Stimulated activated memory B cell treated with anti-CD40 and anti-IgM and Interleukin-4, amounts not matched to agents 10 μg/mL and 1 μg/mL and 100 μg/mL, for 72 hours (primary cell): ENCODE data around the gene ETFBKMT.
A peak's percentile ranks its signal among the peaks of the same experiment; 100 is the strongest.

Source experiments
- ATAC-seq: fragments of 150-1000 bp; cut with Tn5 transposase; 2 replicates; pipeline ENCODE4 v1.10.0; 2021
- H3K27ac Mint-ChIP-seq: one replicate; pipeline ENCODE4 v1.8.0; 2022; ENCODE audit warnings: mild to moderate bottlenecking, mixed read lengths
- H3K27me3 Mint-ChIP-seq: one replicate; pipeline ENCODE4 v1.8.0; 2022; ENCODE audit warnings: mixed read lengths
- H3K36me3 Mint-ChIP-seq: one replicate; pipeline ENCODE4 v1.8.0; 2022; ENCODE audit warnings: mixed read lengths
- H3K4me1 Mint-ChIP-seq: one replicate; pipeline ENCODE4 v1.8.0; 2022; ENCODE audit warnings: mixed read lengths
- H3K4me3 Mint-ChIP-seq: one replicate; pipeline ENCODE4 v1.8.0; 2022; ENCODE audit warnings: mild to moderate bottlenecking, moderate library complexity, mixed read lengths
- H3K9me3 Mint-ChIP-seq: one replicate; pipeline ENCODE4 v1.8.0; 2022; ENCODE audit warnings: mixed read lengths

Gene ETFBKMT, protein sequence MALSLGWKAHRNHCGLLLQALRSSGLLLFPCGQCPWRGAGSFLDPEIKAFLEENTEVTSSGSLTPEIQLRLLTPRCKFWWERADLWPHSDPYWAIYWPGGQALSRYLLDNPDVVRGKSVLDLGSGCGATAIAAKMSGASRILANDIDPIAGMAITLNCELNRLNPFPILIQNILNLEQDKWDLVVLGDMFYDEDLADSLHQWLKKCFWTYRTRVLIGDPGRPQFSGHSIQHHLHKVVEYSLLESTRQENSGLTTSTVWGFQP

DNA sequence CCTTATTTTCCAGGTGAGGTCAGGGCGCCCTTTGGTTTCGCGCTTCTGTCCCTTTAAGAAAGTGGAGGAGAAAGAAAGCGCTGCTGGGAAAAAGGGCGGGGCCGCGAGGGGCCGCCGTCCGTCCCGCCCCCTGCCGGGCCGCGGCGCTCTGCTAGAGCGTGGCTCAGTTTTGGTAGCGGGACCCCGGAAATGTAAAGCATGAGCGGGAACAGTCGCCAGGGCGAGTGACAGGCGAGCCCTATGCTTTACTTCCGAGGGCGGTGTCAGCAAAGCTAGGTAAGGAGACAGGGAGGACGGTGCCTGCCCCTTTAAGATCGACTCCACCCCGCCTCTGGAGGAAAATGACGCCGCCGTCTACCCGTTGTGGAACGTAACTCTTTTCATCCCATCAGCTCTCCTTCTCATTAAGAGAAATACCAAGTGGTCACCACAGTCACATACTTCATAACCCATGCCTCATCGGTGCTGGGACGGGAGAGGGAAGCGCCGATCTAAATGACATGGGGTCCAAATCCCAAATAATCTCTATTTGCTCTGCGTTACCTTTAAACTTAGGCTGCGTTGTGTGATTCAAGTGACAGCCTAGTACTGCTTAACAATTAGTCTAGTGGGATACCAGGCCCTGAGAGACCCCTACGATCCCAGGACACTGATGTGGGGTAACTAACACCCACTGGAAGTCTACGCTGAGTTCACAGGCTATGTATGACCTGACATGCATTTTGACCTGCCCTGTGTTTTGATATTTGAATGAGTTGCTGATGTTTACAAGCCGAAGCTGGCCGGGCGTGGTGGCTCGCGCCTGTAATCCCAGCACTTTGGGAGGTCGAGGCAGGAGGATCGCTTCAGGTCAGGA, at the start of gene ETFBKMT:
ETFBKMT (plus strand) TSS at position 602 of the 856 bp plus-strand sequence. CDS start 2,266 bp downstream, outside the sequence.
- no peaks in the 10 kb centered on the region for H3K9me3 Mint-ChIP-seq
- peaks cover 4% of the 10 kb centered on the region for H3K36me3 Mint-ChIP-seq
- H3K27ac Mint-ChIP-seq: peak within 1 kb of the TSS; percentile 94
- peak within 1 kb of the TSS; percentile 98 for H3K4me3 Mint-ChIP-seq
- peak; percentile 100 for ATAC-seq
- H3K27me3 Mint-ChIP-seq: no peaks in the 10 kb centered on the region
- H3K4me1 Mint-ChIP-seq: peaks cover 20% of the 10 kb centered on the region

DNA sequence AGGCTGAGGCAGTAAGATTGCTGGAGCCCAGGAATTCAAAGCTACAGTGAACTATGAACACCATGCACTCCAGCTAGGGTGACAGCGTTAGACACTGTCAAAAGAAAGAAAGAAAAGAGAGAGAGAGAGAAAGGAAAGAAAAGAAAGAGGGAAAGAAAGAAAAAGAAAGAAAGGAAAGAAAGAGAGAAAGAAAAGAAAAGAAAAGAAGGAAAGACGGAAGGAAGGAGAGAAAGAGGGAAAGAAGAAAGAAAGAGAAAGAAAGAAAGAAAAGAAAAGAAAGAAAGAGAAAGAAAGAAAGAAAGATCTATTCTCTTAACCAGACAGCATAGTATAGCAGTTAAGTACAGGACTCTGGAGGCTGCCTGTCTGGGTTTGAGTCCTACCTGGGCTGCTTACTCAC, 46.7 kb upstream of the ETFBKMT start:
- peaks cover 5% of the 10 kb centered on the region for H3K36me3 Mint-ChIP-seq
- H3K4me3 Mint-ChIP-seq: no peak overlapping the region
- no peak for ATAC-seq
- H3K27me3 Mint-ChIP-seq: no peaks in the 10 kb centered on the region
- peak overlapping the region; percentile 36 for H3K27ac Mint-ChIP-seq
- peaks cover 7% of the 10 kb centered on the region for H3K9me3 Mint-ChIP-seq
- H3K4me1 Mint-ChIP-seq: no peaks in the 10 kb centered on the region

DNA sequence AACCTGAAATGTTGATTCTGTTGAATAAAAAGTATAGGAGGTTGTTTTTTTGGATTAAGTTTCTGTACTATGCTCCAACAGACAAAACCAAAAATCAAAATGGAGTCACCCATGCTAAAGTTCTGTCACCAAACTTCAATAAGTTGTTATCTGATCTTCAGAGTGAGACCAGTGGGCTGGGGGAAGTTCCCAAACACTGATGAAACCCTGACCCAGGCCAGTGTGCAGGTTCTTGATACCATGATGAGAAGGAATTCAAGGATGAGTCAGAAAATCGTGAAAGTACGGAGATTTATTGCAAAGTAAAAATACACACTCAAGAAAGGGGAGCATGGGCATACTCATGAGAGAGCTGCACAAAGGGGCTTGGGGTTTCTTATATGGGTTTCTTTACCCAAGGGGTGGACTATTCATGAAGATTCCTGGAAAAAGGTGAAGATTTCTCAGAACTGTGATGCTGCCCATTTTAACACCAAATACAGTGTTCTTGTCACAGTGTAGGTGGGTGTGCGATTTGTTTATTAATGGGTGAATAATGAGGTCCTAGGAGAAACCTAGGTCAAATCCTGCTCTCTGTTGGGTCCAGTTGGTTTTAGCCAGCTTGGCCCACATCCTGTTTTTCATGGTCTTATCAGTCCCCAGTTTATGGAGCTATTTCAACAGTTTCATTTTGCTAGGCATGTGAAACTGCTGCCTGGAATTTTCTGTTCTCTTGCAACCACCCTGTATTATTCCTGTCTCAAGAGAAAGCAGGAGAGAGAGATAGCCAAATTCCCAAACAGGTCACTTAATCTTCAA, 41.1 kb upstream of the ETFBKMT start:
- H3K27me3 Mint-ChIP-seq: no peaks in the 10 kb centered on the region
- H3K4me1 Mint-ChIP-seq: no peaks in the 10 kb centered on the region
- ATAC-seq: no peak
- H3K9me3 Mint-ChIP-seq: no peaks in the 10 kb centered on the region
- H3K27ac Mint-ChIP-seq: no peak overlapping the region
- no peak overlapping the region for H3K4me3 Mint-ChIP-seq
- H3K36me3 Mint-ChIP-seq: no peaks in the 10 kb centered on the region

DNA sequence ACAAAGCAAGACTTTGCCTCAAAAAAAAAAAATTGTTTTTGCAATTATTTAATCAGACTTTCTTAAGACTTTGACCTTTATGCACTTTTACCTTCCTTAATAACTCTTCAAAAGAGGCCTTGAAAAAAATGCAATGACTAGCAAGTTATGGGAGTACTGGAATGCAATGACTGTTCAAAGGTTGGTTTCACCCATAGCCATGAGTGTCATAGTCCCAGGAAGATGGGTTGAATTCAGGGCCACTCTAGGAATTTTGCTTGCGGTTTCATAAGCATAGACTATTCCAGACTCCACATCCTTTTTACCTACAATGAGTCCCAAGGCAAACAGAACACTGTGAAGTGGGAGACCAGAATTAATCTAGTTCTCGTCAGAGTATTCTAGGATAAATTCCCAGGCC, 39.2 kb upstream of the ETFBKMT start:
- Mint-ChIP-seq H3K4me1 (no peaks in the 10 kb centered on the region), H3K27ac (no peak overlapping the region), H3K36me3 (no peaks in the 10 kb centered on the region), H3K27me3 (no peaks in the 10 kb centered on the region), H3K4me3 (no peak overlapping the region), H3K9me3 (no peaks in the 10 kb centered on the region)
- no peak for ATAC-seq

DNA sequence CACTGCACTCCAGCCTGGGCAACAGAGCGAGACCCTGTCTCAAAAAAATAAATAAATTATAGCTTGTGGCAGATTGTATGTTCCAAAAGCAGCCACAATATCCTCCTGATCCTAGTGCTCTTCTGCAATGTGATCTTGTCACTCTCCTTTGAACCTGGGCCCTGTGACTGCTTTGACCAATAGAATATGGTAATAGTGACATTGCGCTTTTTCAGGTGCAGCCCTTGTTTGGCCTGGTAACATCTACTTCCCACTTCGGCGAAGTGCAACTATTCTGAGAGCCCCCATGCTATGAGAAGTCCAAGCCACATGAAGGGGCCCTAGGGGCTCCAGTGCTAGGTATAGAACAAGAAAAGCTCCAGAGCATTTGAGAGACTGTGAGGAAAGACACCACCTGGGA, 37.5 kb upstream of the ETFBKMT start:
- Mint-ChIP-seq H3K4me3 (no peak overlapping the region), H3K4me1 (no peaks in the 10 kb centered on the region), H3K27me3 (no peaks in the 10 kb centered on the region), H3K27ac (no peak overlapping the region), H3K9me3 (no peaks in the 10 kb centered on the region), H3K36me3 (no peaks in the 10 kb centered on the region)
- no peak for ATAC-seq

DNA sequence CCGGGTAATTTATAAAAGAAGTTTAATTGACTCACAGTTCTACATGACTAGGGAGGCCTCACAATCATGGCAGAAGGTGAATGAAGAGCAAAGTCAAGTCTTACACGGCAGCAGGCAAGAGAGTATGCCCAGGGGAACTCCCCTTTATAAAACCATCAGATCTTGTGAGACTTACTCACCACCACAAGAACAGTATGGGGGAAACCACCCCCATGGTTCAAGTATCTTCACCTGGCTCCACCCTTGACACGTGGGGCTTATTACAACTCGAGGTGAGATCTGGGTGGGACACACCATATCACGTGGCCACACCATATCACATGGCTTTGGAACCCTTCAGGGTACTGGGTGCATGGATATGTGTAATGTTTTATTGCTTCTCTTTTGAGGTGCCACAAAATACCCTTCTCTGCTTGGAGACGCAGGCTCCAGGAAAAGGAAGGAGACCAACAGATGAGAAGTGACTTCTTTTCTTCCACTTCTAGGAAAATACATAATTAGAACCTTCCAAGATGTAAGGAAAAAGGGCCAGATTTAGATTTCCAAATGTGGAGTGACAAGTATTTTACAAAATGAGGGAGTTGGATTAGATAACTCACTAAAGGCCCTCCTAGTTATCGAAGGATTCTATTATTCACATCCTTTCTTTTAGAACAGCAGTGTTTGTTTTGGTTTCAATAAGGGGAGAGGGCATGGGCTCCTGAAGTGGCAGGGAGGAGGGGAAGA, 33.1 kb upstream of the ETFBKMT start:
- no peaks in the 10 kb centered on the region for H3K27me3 Mint-ChIP-seq
- H3K4me3 Mint-ChIP-seq: no peak overlapping the region
- H3K36me3 Mint-ChIP-seq: no peaks in the 10 kb centered on the region
- H3K4me1 Mint-ChIP-seq: peaks cover 13% of the 10 kb centered on the region
- no peaks in the 10 kb centered on the region for H3K9me3 Mint-ChIP-seq
- no peak for ATAC-seq
- no peak overlapping the region for H3K27ac Mint-ChIP-seq

DNA sequence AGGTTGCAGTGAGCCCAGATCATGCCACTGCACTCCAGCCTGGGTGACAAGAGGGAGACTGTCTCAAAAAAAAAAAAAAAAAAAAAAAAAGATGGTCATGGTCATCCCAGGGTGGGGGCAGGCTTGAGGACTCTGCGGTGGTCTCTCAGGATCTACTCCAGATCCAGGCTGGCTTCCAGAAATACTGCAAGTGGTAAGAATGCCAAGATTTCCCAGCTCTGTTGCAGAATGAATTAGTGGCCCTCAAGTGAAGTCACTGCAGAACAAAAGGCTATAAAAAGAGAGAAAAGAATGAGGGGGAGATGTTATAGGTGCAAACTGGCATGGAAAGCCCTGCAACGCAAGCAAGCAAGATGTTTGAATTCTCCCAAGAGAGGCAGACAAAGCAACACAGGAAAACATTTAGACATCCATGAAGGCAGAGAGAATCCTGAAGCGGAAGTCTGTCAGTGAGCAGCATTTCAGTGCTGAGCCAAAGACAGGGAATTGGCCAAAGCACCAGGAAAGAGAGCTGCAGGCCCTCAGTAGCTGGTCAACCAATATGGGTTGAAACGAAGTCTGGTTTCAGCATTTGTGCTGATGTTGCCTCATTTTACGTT, 31.9 kb upstream of the ETFBKMT start:
- no peak for ATAC-seq
- H3K4me3 Mint-ChIP-seq: no peak overlapping the region
- no peak overlapping the region for H3K27ac Mint-ChIP-seq
- H3K9me3 Mint-ChIP-seq: no peaks in the 10 kb centered on the region
- no peaks in the 10 kb centered on the region for H3K36me3 Mint-ChIP-seq
- H3K4me1 Mint-ChIP-seq: peaks cover 24% of the 10 kb centered on the region
- no peaks in the 10 kb centered on the region for H3K27me3 Mint-ChIP-seq

DNA sequence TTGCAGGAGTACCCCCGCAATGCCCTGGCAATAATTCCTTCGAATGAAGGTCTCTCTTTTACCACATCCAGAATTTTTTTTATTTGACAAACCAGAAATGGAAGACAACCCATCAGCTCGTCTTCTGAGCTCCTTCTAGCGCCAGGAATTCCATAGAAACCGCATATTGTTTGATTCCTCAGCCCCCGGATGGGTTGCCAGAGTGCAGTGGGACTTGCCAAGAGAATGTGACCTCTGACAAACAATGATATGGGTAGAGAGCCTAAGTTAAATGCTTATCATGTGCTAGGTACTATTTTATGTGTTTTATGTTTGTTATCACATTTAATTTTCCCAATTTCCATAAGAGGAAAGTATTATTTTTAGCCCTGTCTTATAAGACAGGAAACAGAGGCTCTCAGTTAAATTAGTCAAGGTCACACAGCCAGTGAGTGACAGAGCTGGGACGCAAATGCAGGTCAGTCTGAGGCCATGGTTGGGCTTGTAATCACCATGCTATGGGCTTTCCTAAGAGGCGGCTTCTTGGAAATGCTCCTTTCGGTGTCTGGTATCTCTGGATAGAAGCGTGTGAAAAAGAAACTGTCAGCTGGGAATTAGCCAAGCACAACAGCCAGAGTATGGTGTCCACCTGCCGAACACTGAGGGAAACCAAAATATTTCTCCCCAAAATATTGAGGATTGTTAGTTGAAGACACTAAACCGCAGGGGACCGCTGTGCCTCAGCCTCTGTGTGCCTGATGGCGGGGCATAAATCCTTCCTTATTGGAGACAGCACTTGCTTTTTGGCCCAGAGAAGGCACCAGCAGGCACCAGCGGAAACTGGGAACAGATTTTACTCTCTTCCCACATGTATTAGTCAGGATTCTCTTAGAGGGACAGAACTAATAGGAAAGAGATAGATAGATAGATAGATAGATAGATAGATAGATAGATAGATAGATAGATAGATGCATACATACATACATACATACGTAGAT, 29.4 kb upstream of the ETFBKMT start:
- no peak overlapping the region for H3K4me3 Mint-ChIP-seq
- no peaks in the 10 kb centered on the region for H3K27me3 Mint-ChIP-seq
- no peak for ATAC-seq
- peak overlapping the region; percentile 69 for H3K27ac Mint-ChIP-seq
- H3K9me3 Mint-ChIP-seq: no peaks in the 10 kb centered on the region
- peaks cover 28% of the 10 kb centered on the region for H3K4me1 Mint-ChIP-seq
- H3K36me3 Mint-ChIP-seq: no peaks in the 10 kb centered on the region

DNA sequence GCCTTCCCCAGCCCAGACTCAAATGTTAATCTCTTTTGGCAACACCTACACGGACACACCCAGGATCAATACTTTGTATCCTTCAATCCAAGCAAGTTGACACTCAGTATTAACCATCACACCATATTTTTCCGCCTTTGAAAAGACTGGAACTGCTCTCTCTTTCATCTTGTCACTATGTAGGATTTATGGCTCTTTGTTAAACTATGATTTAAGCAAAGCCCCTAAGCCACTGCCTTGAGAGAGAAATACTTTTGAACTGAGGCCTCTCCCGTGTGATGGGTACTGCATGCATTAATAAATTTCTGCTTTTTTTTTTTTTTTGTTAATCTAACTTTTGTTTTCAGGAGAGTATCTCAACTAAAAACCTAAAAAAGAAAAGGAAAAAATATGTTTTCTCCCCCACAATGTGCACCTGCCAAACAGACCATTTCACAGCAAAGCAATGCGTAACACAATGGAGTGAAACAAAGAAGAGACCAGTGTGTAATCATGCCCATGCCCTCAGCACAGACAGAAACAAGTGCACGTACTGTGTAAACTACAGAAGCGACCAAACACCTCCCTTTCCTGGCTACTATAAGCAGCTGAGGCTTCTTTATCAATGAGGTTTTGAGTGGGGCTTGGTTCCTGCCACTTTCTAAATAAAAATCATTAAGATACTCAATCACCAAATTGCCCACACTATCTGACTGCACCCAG, 28.3 kb upstream of the ETFBKMT start:
- H3K4me3 Mint-ChIP-seq: no peak overlapping the region
- H3K27me3 Mint-ChIP-seq: no peaks in the 10 kb centered on the region
- ATAC-seq: peak; percentile 16
- peak overlapping the region; percentile 69 for H3K27ac Mint-ChIP-seq
- H3K4me1 Mint-ChIP-seq: peaks cover 32% of the 10 kb centered on the region
- no peaks in the 10 kb centered on the region for H3K36me3 Mint-ChIP-seq
- no peaks in the 10 kb centered on the region for H3K9me3 Mint-ChIP-seq

DNA sequence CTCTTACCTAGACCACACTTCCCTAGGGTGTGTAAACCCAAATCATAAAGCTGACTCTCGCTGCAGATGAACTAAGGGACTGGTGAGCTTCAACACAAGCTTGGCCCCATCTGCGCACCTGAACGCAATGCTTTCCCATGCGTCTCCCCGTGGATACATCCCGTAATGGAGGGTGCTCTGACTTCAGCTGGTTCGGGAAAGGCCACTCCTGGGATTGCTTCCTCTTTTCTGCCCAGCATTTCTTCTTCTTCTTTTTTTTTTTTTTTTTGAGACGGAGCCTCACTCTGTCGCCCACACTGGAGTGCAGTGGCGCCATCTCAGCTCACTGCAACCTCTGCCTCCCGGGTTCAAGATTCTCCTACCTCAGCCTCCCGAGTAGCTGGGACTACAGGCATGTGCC, 27.7 kb upstream of the ETFBKMT start:
- Mint-ChIP-seq H3K4me1 (peaks cover 39% of the 10 kb centered on the region), H3K9me3 (no peaks in the 10 kb centered on the region), H3K27ac (peak overlapping the region; percentile 69), H3K4me3 (peak overlapping the region; percentile 29), H3K27me3 (no peaks in the 10 kb centered on the region), H3K36me3 (no peaks in the 10 kb centered on the region)
- peak; percentile 9 for ATAC-seq

DNA sequence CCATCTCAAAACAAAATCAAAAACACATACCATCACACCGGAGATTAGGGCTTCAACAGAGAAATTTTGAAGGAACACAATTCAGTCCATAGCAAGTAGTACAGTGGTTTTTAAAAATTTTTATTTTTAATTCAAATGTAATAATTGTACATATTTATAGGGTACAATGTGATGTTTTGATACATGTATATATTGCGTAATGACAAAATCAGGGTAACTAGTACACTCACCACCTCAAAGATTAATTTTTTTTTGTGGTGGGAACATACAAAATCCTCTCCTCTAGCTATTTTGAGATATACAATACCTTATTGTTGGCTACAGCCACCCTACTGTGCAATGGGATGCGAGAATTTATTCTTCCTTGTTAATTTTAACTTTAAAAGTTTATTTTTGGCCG, 26.0 kb upstream of the ETFBKMT start:
- Mint-ChIP-seq H3K4me1 (peaks cover 47% of the 10 kb centered on the region), H3K27ac (no peak overlapping the region), H3K27me3 (no peaks in the 10 kb centered on the region), H3K36me3 (no peaks in the 10 kb centered on the region), H3K9me3 (no peaks in the 10 kb centered on the region), H3K4me3 (no peak overlapping the region)
- ATAC-seq: no peak

DNA sequence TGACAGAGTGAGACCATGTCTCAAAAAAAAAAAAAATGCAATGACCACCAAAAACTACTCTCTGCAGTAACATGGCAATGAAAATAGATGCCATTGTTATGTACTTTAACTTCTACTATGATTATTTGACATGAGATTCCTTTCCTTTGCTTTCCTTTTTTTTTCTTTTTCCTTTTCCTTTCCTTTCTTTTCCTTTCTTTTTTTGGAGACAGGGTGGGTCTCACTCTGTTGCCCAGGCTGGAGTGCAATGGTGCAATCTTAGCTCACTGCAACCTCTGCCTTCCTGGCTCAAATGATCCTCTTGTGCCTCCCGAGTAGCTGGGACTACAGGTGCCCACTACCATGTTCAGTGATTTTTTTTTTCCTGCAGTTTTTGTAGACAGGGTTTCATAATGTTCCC, 24.9 kb upstream of the ETFBKMT start:
- ATAC-seq: no peak
- H3K27ac Mint-ChIP-seq: peak overlapping the region; percentile 65
- H3K27me3 Mint-ChIP-seq: no peaks in the 10 kb centered on the region
- peaks cover 47% of the 10 kb centered on the region for H3K4me1 Mint-ChIP-seq
- H3K4me3 Mint-ChIP-seq: no peak overlapping the region
- no peaks in the 10 kb centered on the region for H3K36me3 Mint-ChIP-seq
- H3K9me3 Mint-ChIP-seq: no peaks in the 10 kb centered on the region

DNA sequence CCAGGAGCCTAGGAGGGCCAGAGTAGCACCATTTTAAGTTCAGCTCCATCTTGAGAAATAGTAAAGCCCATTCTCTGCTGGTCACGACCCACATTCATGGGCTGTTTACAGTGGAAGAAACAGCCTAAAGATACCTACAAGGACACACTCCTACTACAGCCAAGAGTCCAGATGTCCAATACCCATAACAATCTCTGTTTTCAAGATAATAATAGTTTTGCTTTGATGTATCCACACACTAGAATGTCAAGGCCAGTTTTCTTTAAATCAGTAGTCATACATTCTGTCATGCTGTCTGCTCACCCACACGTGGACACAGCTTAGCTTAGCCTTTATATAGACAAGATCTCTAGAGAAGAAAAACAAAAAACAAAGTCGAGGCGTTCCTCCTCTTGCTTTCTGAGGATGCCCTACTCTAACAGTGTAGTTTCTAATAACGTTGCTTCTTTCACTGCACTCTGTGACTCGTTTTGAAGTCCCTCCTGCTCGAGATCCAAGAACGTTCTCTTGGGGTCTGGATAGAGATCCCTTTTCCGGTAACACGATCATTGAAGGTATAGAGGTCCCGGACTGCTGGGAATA, 17.9 kb upstream of the ETFBKMT start:
- H3K27ac Mint-ChIP-seq: no peak overlapping the region
- no peaks in the 10 kb centered on the region for H3K9me3 Mint-ChIP-seq
- H3K36me3 Mint-ChIP-seq: no peaks in the 10 kb centered on the region
- H3K4me3 Mint-ChIP-seq: no peak overlapping the region
- peaks cover 20% of the 10 kb centered on the region for H3K4me1 Mint-ChIP-seq
- ATAC-seq: no peak
- no peaks in the 10 kb centered on the region for H3K27me3 Mint-ChIP-seq
